OCI-M2 (cell line): ENCODE measurements around the gene SLC44A5.

ENCODE experiments used
- DNase-seq: peaks from one replicate; lab custom pipeline; 2025; ENCODE audit not compliant: unreplicated experiment; lab: John Stamatoyannopoulos, UW

Gene SLC44A5

GRCh38 chr1:75589637-75590036, 21.3 kb downstream of the SLC44A5 start:
- no peak for DNase-seq

- no peak for DNase-seq
Observed at GRCh38 chr1:75588779-75589475, 22.0 kb downstream of the SLC44A5 start.

- no peak for DNase-seq
Observed at GRCh38 chr1:75587692-75588091, 23.2 kb downstream of the SLC44A5 start.

- DNase-seq = no peak
Observed at GRCh38 chr1:75583282-75583681, 27.6 kb downstream of the SLC44A5 start.

GRCh38 chr1:75582725-75583261, 28.1 kb downstream of the SLC44A5 start:
- no peak for DNase-seq

- no peak for DNase-seq
Observed at GRCh38 chr1:75579046-75579445, 31.9 kb downstream of the SLC44A5 start.

- DNase-seq = no peak
Observed at GRCh38 chr1:75575837-75576236, 35.1 kb downstream of the SLC44A5 start.

GRCh38 chr1:75567191-75567590, 43.7 kb downstream of the SLC44A5 start:
- DNase-seq = no peak

- DNase-seq = no peak
Observed at GRCh38 chr1:75559800-75560199, 51.1 kb downstream of the SLC44A5 start.

GRCh38 chr1:75559136-75559535, 51.8 kb downstream of the SLC44A5 start:
- DNase-seq = no peak

GRCh38 chr1:75554870-75555269, 56.0 kb downstream of the SLC44A5 start:
- DNase-seq = no peak

- DNase-seq = no peak
Observed at GRCh38 chr1:75554181-75554580, 56.7 kb downstream of the SLC44A5 start.

GRCh38 chr1:75550559-75550958, 60.4 kb downstream of the SLC44A5 start:
- no peak for DNase-seq

GRCh38 chr1:75548721-75549480, 62.0 kb downstream of the SLC44A5 start:
- no peak for DNase-seq

- no peak for DNase-seq
Observed at GRCh38 chr1:75543705-75544104, 67.2 kb downstream of the SLC44A5 start.

GRCh38 chr1:75542818-75543570, 67.9 kb downstream of the SLC44A5 start:
- DNase-seq = no peak

GRCh38 chr1:75539230-75540116, 71.4 kb downstream of the SLC44A5 start:
- no peak for DNase-seq

GRCh38 chr1:75533085-75533484, 77.8 kb downstream of the SLC44A5 start:
- DNase-seq = no peak

- DNase-seq = no peak
Observed at GRCh38 chr1:75531570-75531969, 79.3 kb downstream of the SLC44A5 start.

GRCh38 chr1:75529488-75529887, 81.4 kb downstream of the SLC44A5 start:
- no peak for DNase-seq

GRCh38 chr1:75528001-75528400, 82.9 kb downstream of the SLC44A5 start:
- no peak for DNase-seq
